GM21390 (cell line): Measurements from ENCODE around the gene PVALB.

Source experiments
- ATAC-seq: cut with Tn5 transposase; IDR thresholded peaks from one replicate; pipeline ENCODE4 v1.9.1; 2021; ENCODE audit not compliant: unreplicated experiment

The PVALB gene

DNA sequence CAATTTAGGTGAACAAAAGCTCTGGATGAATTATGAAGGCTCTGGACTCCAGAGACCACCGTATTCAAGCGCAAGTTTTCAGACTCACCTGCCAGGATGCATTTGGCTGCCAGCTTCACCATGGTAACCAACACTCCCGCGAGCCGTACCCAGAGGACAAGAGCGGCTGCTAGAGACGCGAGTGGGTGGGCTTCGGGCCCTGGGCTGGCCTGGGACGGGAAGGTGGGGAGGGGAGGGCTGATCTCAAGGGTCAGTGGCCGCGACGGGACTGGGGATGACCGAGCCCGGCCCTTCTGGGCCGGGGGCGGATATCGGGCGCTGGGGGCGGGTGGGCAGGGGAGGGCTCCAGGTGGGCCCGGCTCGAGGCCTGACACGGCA is 41.3 kb downstream of the PVALB start:
- ATAC-seq = no peak

GRCh38 chr22:36773935-36774334 is 42.9 kb downstream of the PVALB start:
- no peak for ATAC-seq

DNA sequence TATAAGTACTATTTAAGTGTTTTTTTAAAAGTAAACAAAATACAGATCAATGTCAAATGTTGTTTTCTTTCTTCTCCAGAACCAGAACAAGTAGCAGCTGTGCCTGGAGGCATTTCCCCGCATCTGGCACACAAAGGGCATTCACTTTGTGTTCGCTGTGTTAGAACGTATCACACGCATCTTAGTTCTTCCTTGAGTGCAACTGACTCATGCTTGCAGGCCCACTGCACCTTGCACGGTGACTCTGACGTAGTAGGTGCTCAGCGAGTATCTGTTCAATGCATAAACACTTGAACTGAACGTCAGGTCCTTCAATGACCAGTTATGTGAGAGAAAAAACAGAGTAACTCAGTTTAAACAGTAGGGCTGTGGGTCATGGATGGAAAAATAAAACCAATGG is 44.4 kb downstream of the PVALB start:
- ATAC-seq = no peak

- no peak for ATAC-seq
Measured at GRCh38 chr22:36771356-36772063, 45.3 kb downstream of the PVALB start.

- ATAC-seq = no peak
Measured at GRCh38 chr22:36770513-36771231, 46.2 kb downstream of the PVALB start.

DNA sequence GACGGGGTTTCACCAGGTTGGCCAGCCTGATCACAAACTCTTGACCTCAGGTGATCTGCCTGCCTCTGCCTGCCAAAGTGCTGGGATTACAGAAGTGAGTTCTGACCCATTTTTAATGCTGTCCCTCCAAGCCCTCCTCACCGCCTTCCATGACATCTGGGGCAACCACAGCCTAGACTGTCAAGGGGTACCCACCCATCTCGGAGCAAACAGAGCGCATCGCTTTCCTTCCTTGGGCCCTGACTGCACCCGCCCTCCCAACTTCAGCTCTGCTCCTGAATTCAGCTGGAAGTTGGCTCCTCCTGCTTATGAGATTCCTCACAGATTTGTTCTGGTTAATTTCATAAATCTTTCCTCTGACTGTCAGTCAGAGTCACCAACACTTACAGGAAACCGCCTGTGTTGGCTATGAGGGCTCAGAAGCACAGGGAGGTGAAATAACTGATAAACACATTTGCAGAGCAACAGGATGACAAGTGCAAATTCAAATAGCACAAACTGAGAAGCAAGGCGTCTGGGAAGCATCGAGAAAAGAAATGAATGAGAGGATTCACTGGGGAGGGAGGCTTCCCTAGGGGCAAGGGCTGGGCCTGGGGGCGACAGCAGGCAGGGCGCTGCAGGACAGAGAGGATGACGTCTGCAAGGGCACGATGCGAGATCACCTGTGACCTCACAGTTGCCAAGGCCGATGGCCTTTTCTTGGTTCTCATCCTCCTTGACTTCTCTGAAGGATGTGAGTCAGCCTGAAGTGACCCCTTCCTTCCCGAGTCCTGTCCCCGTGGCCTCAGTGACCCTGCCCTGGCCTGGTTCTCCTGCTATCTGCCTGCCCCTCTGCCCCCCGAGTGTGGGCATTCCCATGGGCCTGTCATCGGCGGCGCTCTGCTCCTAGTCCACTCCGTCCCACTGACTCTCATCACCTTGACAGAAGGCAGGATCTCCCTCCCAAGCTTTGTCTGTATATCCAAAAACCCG is 47.0 kb downstream of the PVALB start:
- no peak for ATAC-seq

GRCh38 chr22:36768616-36769015 is 48.2 kb downstream of the PVALB start:
- no peak for ATAC-seq

- ATAC-seq = no peak
Measured at GRCh38 chr22:36768141-36768540, 48.7 kb downstream of the PVALB start.

DNA sequence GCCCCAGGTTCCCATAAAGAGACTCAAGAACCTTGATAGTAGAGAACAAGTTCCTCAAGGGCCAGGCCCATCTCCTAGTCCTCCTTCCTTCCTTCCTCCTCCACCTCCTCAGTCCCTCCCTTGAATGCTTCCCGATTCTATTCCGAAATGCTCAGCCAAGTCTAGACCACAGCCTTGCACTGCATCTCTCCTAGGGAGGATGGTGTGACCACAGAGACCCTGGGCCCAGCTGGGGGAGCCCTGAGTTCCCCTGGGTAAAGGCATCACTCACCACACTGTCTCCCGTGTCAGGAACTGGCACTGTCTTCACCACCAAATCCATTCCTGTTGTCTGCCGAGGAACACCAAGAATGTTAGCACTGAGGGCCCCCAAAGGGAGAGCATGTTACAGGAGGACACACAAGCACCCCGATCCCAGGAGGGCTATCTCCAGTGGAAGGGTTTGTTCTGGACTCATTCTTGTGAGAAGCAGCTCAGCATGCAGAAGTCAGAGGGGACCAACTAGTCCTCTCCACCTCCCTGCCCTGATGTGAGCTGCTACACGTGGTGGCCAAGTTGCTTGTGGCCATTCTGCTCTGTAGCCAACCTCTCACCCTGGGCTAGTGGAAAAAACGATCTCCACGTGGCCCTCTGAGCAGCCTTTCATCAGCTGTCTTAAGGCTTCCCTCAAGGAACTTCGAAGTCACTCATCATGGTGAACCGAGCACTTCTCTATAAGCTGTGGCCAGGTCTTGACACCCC is 49.6 kb downstream of the PVALB start:
- no peak for ATAC-seq

DNA sequence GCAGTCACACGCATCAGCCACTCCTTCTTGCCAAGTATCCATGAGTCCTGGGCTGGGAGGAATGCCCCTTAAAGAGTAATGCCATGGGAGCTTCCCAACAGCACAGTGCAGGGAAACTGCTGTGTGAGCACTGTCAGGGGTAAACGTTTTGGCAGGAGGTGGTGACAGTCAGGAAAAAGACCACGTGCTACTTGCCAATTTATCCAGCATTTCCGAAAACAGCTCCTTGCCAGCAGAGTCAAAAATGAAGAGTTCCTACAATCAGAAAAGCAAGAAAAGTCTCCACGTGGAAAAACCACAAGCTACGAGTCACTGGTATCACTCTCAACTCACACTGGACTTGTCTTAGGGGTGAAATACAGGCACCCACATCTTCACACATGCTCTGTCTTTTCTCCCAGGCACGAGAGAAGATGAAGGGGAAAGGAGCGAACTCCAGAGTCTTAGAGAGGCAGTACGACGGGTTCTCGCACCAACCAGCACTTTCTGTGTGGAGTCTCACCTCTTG is 50.8 kb downstream of the PVALB start:
- ATAC-seq = no peak

- no peak for ATAC-seq
Measured at GRCh38 chr22:36765131-36765942, 51.5 kb downstream of the PVALB start.

GRCh38 chr22:36764641-36765040 is 52.2 kb downstream of the PVALB start:
- no peak for ATAC-seq

DNA sequence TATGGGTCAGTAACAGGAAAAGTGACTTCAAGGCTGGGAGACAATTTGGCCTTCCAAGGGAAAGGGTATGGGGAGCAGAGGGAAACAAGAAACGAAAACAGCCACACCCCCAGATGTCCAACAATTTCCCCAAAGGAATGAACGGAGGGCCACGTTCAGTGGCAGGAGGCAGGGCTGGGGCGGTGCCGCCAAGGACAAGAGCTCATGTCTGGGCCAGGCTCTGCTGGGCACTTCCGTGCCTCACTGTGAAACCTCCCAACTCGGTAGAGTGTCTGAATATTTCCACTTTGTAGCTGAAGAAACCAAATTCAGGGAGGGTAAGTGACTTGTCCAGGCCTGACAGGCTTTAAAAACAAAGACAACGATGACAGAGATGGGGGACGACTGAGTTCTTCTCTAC is 52.8 kb downstream of the PVALB start:
- ATAC-seq = no peak

GRCh38 chr22:36763576-36763975 is 53.3 kb downstream of the PVALB start:
- no peak for ATAC-seq

- no peak for ATAC-seq
Measured at GRCh38 chr22:36762687-36763260, 54.1 kb downstream of the PVALB start.

DNA sequence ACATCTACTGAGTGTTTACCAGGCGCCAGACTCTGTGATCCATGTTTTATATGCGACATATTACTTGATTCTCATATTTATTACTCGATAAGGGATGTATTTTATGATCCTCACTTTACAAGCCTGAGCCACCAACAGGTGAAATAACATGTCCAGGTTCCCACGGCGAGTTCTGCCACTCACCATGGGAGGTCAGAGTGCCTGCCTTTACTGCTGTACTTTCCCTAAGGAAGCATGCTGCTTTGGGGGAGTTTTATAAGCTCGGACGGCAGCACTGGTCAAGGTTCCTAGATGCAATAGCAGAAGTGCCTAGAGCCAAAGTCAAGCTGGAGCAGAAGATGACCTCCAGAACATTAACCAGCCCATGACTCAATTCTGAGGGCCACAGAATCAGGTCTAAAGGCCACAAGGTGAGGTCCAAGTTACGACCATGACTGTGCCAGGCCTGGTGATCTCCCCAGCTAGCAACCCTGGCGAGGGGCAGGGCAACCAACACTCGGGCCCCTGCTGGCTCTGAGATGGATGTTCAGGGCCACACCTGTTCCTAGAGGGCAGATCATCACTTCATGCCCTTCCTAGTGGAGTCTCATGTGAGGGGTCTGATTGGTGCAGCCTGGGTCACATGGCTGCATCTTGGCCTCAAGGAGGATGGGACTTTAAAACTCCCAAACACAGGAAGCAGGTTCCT is 55.1 kb downstream of the PVALB start:
- ATAC-seq = no peak

GRCh38 chr22:36760786-36761185 is 56.0 kb downstream of the PVALB start:
- no peak for ATAC-seq

GRCh38 chr22:36759481-36760159 is 57.2 kb downstream of the PVALB start:
- ATAC-seq = no peak
